ENCODE results near the gene THSD7A. TPM values are rescaled to one million over a fixed set of nuclear protein-coding genes. Genes with fewer than 3 reads are reported as not detected.
"Not testable (repeated sequence)": the region's sequence is repeated elsewhere in the genome, so short reads cannot be mapped to it uniquely, and the experiment has no call there.

THSD7A gene
- total RNA-seq, 2 experiments from 2014 or later: not detected

- no peak for TF ChIP-seq CTCF (IDR thresholded peaks at IDR 0.05)
- Mint-ChIP-seq H3K27ac (no peak overlapping the region), H3K4me3 (no peak overlapping the region), H3K4me1 (ENCODE audit: low read depth) (no peaks in the 10 kb centered on the region), H3K36me3 (ENCODE audit: low read depth) (no peaks in the 10 kb centered on the region), H3K27me3 (no peaks in the 10 kb centered on the region), H3K9me3 (no peaks in the 10 kb centered on the region)
- DNase-seq (no peak), ATAC-seq (no peak)
- ChIA-PET POLR2A (no interaction called here), CTCF (no interaction called here)
- intact Hi-C loops (cut with micrococcal nuclease): no loop called here
Measured at GRCh38 chr7:11447106-11447505, 384.9 kb downstream of the THSD7A start.

GRCh38 chr7:11443934-11444333 is 388.1 kb downstream of the THSD7A start:
- DNase-seq; intact Hi-C loops (cut with micrococcal nuclease); ATAC-seq; H3K36me3 Mint-ChIP-seq (ENCODE audit: low read depth); H3K9me3 Mint-ChIP-seq; H3K27ac Mint-ChIP-seq; H3K4me1 Mint-ChIP-seq (ENCODE audit: low read depth); H3K4me3 Mint-ChIP-seq; CTCF ChIA-PET; POLR2A ChIA-PET; H3K27me3 Mint-ChIP-seq: not testable (repeated sequence)

DNA sequence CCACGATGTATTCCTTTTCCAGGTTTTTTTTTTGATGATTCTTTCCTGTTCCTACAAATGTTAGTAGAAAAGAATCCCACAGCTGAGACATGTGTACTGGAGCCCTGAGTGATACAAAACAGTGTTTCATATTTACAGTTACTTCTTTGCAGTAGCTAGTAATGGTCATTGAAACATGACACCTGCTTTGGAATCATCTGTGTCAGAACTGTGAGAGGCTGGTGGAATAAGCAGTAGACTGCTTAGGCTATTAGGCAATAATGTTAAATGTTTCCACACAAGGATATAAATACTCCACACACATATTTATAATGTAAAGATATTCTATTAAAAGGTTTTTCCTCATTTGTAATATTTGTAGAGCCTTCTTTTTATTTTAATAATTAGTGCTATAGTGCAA is 394.0 kb downstream of the THSD7A start:
- ChIA-PET POLR2A (no interaction called here), CTCF (no interaction called here)
- ATAC-seq (no peak), DNase-seq (no peak)
- TF ChIP-seq CTCF (IDR thresholded peaks at IDR 0.05): no peak
- Mint-ChIP-seq H3K27me3 (no peaks in the 10 kb centered on the region), H3K36me3 (ENCODE audit: low read depth) (no peaks in the 10 kb centered on the region), H3K27ac (no peak overlapping the region), H3K4me3 (no peak overlapping the region), H3K4me1 (ENCODE audit: low read depth) (no peaks in the 10 kb centered on the region), H3K9me3 (no peaks in the 10 kb centered on the region)
- intact Hi-C loops (cut with micrococcal nuclease): no loop called here

- intact Hi-C loops (cut with micrococcal nuclease): no loop called here
- no peak overlapping the region for H3K27ac Mint-ChIP-seq
- ChIA-PET POLR2A (no interaction called here), CTCF (no interaction called here)
- ATAC-seq: no peak
- no peaks in the 10 kb centered on the region for H3K9me3 Mint-ChIP-seq
- DNase-seq: no peak
- H3K4me1 Mint-ChIP-seq (ENCODE audit: low read depth): no peaks in the 10 kb centered on the region
- no peak overlapping the region for H3K4me3 Mint-ChIP-seq
- H3K36me3 Mint-ChIP-seq (ENCODE audit: low read depth): no peaks in the 10 kb centered on the region
- no peak for TF ChIP-seq CTCF (IDR thresholded peaks at IDR 0.05)
- no peaks in the 10 kb centered on the region for H3K27me3 Mint-ChIP-seq
Measured at GRCh38 chr7:11436773-11437524, 395.0 kb downstream of the THSD7A start.

DNA sequence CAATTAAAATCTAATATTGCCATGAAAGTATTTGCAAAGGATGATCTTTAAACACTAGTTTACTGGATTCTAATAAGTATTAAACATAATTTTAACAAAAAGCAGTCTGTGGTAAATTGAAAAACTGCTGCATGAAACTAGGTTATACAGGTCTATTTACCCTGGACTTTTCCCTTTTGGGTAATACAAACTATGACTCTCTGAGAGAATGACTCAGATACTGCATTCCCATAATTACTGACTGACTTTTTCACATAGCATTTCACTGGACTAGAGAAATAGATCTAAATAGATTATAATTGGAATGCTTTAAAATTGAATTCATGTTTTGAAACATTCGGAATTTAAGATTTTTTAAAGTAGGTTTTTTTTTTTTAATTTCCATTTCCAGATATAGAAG is 395.7 kb downstream of the THSD7A start:
- intact Hi-C loops (cut with micrococcal nuclease): no loop called here

More for the DNA sequence above, 395.7 kb downstream of the THSD7A start:
- no peaks in the 10 kb centered on the region for H3K4me1 Mint-ChIP-seq (ENCODE audit: low read depth)
- no peak for TF ChIP-seq CTCF (IDR thresholded peaks at IDR 0.05)
- H3K36me3 Mint-ChIP-seq (ENCODE audit: low read depth): no peaks in the 10 kb centered on the region
- no peaks in the 10 kb centered on the region for H3K27me3 Mint-ChIP-seq
- ATAC-seq: no peak
- POLR2A ChIA-PET: no interaction called here
- no peak overlapping the region for H3K4me3 Mint-ChIP-seq
- CTCF ChIA-PET: no interaction called here
- H3K27ac Mint-ChIP-seq: no peak overlapping the region
- H3K9me3 Mint-ChIP-seq: no peaks in the 10 kb centered on the region
- no peak for DNase-seq

Measured in activated CD8-positive, alpha-beta T cell treated with anti-CD3 and anti-CD28 coated beads for 36 hours (primary cell).